HG03135 (cell line): Measurements from ENCODE around the gene ABCC3.

ENCODE experiments used
- ATAC-seq: cut with Tn5 transposase; IDR thresholded peaks from one replicate; pipeline ENCODE4 v1.9.1; 2021; ENCODE audit warnings: mild to moderate bottlenecking, moderate library complexity; ENCODE audit not compliant: unreplicated experiment

ABCC3 gene

DNA sequence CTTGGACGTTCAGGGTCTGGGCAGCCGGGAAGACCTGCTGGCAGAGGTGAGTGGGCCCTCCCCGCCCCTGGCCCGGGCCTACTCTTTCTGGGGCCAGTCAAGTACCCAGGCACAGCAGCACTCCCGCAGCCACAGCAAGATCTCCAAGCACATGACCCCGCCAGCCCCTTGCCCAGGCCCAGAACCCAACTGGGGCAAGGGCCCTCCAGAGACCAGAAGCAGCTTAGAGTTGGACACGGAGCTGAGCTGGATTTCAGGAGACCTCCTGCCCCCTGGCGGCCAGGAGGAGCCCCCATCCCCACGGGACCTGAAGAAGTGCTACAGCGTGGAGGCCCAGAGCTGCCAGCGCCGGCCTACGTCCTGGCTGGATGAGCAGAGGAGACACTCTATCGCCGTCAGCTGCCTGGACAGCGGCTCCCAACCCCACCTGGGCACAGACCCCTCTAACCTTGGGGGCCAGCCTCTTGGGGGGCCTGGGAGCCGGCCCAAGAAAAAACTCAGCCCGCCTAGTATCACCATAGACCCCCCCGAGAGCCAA is 8.6 kb upstream of the ABCC3 start:
- ATAC-seq: no peak

DNA sequence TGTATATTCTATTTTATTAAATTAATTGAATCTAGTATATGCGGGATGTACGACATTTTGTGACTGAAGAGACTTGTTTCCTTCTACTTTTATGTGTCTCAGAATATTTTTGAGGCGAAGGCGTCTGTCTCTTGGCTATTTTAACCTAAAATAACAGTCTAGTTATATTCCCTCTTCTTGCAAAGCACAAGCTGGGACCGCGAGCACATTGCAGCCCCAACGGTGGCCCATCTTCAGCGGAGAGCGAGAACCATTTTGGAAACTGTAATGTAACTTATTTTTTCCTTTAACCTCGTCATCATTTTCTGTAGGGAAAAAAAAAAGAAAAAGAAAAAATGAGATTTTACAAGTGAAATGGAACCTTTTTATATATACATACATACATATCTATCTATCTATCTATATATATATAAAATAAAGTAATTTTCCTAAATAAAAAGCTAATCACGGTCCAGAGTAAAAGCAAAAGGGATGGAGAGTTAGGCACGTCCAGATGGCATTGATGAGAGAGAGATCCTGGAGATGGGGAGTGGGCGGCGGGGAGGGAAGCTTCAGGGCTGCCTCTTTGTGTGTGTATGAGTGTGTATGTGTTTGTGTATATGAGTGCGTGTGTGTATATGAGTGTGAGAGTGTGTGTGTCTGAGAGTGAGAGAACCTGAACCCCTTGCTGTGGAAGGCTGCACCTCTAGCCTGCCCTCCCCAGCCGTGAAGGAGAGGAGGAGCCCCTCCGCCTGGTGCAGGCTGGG is 7.5 kb upstream of the ABCC3 start:
- no peak for ATAC-seq

DNA sequence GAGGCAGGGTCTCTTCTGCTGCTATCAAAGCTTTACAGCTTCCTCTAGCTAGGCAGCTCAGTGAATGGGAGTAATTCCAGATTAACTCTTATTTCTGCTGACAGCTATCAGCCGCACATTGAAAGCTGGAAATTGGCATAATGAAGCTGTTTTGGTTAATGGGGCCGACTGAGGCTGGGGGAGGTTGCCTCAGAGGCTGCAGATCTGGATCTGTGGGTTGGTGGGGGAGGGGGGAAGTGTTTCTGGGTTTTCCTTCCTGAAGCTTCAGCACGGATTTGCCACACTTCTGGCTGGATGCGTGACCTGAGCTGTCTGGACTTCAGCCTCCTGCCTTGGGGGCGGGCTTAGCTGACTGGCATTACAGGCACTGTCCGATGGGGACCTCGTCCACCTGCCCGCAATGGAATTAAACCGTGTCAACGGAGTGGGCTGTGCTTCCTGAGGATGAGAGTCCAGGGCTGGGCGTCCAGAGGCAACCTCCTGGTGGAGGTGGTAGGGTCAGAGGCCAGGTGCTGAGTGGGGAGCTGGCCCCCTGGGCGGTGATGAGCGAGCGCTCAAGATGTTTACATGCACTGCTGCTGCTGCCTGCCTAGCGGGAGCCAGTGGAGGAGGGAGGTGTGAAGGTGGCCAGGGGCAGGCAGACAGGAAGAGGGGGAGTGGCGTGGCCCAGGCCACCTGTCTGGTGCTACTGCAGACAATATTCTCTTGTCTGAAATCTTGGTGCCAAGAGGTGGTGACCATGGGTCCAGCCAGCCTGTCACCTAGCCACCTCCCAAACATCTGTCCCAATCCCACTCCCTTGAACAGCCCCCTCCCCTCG is 6.7 kb upstream of the ABCC3 start:
- ATAC-seq: no peak

DNA sequence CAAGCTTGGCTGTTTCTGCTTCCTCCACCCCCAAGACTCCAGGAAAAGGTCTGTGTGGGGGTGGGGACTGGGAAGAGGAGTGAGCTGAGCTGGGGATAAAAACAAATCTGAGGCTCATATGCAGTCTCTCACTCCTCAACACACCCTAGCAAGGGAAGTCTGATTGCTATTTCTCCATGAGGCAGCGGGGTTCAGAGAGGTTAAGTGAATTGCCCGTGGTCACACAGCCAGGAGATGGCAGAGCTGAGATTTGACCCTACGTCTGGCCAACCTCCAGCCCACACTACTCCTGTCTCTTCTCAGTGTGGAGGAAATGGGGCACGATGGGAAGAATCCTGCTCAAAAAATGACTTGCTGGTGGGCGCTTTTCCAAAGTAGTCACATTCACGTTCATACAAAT is 4.8 kb upstream of the ABCC3 start:
- no peak for ATAC-seq

DNA sequence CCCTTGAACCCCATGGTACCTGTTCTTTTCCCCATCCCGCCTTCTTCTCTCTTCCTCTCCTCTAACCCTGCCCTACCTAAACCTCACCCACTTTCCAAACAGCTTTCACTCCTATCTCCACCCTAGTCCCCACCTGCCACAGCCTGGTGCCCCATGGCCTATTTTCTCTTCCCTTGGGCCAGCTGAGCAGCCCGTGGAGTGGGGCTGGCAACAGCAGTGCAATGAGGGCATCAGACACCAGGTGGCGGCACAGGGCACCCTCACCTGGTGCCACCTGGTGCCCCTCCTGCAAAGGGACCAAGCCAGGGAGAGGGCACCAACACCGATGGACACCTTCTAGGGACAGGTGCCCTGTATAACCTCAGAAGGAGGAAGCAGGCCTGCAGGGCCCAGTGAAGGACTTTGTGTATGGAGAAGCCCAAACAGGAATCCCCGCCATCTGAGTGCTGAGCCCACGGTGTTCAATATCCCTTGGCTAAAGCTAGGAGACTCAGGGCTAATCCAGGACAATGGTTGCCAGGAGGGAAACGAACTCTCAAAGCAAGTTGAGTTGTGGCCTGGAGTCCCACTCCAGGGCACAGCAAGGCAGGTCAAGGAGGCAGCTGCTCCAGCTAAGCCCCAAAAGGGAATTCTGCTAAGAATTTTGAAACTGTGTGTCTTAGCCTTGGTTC is 4.0 kb upstream of the ABCC3 start:
- no peak for ATAC-seq

DNA sequence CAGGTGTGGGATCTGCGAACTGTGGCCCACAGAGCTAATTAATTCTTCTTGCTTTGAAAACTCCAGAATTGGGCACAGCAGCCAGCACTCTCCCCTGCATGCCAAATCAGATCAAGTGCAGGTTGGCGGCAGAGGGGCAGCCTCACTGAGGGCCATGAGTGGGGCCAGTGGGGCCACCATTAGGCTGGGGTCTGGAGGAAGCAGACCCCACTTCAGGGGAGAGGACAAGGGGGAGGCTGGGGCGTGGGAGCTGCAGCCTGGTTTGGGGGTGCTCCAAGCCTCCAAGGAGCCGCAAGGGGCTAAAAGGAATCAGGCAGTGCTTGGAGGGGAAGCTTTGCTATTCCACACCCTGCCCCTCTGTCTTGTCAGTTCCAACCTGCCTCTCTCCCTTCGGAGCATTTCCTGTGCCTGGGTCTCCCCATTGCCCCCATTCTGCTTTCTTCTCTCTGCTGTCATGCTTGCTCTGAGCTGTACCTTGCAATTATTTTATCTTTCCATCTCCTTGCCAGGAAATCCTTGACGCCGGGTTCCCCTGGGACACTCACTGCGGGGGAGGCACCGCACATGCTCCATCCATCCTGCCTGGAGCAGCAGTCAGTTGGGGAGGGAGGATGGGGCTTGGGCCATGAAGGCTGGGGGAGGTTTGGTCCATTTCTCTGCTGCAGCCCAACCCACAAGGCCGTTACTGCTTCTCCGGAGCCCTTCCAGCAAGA is 3.3 kb upstream of the ABCC3 start:
- ATAC-seq: no peak

DNA sequence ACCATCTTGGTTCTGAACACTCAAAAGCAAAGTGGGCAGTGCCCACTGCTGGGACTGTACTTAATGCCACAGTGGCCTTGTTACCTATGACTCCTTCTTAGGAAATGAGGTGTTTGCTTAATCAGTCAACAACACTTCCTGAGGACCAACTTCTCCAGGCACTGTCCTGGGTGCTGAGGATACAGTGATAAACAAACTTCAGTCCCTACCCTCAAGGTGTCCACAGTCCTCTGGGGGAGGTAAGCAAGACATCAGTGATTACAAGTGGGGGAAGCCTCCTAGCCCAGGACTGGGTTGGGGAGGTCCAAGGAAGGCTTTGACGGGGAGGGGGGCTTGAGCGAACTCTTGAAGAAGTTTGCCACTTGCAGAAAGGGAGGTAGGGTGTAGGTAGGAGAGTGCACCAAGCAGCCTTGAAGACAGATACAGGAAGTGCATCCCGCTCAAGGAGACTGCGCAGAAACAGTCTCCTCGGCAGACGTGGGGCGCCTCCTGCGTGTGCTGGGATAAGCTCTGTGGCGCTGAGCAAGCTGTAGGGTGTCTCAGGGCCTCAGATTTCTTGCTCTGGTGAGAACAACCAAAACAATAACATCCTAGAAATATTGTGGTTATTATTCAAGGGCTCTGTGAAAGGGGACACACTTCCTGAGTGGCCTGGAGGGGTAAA is 2.6 kb upstream of the ABCC3 start:
- ATAC-seq: no peak

DNA sequence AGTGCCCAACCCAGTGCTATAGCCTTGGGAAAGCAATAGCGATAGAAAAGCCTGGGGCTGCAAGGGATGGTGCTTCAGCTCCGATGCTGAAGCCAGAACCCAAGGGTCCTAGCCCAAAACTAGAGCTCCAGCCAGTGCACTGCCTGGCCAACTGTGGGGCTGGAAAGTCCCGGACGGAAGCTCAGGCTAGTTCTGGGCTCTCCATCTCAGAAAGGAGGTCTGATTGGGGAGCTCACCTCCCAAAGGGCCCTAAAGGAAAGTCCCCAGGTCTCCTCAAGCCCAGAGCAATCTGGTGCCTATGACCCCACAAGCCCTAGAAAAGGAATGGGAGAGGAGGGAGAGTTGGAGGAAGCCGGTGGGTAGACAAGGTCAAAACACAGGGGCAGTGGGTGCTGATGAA is 2.0 kb upstream of the ABCC3 start:
- ATAC-seq: no peak

DNA sequence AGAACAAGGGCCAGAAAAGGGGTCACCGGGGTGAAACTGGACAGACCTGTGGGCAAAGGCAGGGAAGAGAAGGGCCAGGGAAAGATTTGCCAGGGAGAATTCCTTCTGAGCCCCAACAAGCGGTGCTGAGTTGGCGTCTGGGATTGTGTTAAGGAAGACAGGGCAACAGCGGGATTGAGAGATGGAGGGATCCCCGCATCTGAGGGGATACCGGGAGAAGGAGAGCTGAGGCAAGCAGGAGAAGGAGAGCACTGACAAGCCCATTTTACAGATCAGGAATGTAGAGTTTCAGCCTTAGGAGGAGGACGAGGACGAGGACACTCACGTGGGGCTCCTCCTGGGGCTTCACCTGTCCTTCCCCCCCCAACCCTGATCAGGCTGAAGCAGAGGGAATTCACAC is 998 bp upstream of the ABCC3 start:
- ATAC-seq: no peak

DNA sequence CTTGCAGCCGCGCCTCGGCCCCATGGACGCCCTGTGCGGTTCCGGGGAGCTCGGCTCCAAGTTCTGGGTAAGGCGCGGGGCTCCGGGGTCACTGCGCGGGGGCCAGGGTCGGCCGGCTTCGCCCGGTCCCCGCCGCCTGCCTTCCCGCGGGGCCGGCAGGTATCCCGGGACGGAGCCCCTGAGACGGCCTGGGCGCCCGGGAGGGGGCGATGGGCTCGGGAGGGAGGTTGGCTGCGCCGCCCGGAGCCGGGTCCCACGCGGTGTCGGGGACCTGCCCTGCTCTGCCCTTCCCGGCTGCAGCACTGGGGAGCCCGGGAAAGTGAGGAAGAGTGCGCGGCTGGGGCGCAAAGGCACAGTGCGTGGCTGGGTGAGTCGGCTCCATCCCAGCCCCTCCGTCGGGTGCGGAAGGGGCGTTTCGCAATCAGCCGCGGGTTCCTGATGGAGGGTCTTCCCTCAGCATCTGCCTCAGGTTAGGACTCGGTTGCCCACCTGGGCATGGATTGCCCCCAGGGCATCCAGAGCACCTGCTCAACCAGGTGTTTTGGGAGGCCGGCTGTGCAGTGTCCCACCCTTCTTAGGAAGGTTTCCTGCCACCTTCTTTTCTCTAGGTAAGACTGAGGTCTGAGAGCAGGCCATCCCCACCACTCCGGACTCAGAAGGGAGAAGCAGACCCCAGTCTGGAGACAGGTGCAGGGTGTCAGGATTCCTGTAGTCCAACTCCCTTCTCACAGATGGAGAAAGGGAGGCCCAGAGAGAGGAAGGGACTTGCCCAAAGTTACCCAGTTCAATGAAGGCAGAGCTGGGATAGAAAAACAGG is 442 bp downstream of the ABCC3 start:
- no peak for ATAC-seq

DNA sequence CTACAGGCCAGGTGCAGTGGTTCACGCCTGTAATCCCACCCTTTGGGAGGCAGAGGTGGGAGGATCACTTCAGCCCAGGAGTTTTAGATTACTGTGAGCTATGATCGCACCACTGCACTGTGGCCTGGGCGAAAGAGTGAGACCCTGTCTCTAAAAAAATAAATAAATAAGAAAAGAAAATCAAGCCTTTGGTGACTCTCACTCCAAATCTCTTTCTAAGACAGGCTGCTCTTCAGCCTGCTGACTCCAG is 976 bp downstream of the ABCC3 start:
- no peak for ATAC-seq

DNA sequence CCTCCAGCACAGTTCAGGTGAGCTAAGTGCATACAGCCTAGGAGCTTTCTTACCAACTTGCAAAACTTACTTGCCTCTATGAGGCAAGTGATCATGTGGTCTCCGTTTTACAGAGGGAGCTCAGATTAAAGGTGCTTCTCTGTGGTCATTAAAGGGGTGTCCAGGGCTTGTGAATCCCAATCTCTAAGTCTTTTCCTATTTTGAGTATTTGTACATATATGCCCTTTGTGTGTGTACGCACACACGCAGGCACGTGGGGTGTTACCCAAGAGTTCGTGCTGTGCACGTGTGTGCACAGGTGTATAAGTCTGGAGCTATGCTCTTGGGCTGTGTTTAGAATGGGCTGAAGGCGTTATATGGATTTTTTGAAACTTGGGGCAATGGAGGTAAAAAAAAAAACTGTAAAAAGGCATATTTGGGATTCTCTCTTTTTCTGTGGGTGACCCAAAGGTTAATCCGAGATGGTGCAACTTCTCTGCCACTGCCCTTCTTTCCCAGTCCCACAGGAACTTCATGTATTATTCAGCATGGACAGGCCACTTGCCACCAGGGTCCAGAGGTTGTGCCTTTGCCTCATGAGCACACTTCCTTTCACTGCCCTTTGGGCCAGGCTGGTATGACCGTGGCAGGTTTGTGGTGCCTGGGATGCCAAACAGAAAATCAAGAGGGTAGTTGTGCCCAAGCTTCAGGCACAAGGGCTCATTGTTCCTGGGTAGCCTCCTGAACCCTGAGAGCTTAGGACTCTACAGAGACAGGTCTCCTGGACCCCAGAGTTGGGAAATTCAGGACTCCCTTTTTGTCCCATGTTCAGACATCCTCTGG is 1.5 kb downstream of the ABCC3 start:
- ATAC-seq: no peak

DNA sequence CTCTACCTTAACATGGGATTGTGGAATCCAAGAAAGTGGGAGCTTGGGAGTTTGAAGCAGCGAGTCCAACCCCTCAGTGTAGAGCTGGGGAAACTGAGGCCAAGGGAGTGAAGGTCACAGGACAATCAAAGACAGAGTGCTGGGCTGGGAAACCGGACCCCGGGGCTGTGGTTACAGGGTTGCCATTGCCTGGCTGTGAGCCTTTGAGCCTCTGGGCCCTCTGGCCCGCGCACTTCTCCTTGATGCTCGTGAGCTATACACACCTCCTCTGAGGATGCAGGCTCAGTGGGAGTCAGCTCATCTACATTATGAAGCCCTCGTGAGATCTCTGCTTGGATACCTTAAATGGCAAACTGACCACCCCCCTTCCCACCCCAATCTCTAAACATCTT is 2.1 kb downstream of the ABCC3 start:
- no peak for ATAC-seq

DNA sequence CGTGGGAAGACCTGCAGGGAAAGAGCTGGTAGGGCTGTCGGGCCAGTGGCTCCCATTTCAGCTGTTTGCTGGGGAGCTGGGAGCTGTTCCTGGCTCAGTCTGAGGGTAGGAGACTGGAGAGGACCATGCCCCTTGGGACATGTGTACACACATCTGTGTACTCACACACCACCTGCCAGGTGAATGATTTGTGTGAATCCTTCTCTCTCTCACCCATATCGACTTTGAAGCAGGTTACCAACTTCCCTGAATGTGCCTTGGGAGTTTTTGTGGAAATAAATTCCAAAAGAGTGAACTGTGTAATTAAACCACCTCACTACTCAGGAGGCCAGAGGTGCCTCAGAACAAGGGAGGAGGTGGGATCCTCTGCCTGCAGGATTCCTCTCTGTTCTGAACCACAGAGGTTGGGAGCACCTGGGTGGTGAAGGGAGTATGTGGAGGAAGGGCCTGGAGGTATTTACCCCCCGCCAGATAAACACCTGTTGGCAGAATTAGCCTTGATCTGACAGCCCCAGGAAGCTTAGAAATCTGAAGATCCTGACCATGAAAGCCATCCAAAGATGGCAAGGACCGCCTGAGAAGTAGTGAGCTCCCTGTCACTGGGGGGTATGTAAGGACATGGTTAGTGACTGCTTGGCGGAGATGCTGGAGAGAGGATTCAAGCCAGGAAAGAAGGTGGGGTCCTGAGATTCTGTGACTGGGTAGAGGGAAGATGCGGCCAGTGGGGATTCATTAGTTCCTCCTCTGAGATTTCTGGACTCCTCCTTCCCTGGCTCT is 3.3 kb downstream of the ABCC3 start:
- ATAC-seq: no peak

DNA sequence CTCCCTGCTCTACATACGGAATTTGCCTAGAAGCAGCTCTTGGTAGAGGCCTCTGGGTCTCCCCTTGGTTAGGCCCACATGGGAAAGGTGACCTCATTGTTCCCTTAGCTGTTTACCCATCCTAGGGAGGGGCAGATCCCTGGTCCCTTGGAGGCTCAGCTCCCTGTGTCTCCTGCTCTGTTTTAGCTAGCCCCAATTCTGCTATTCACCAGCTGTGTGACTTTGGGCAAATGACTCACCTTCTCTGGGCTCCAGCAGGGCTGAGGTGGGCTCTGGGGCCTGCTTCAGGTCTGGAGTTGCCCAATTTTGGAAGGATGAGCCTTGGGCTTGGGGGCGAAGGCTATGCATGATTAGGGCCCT is 3.9 kb downstream of the ABCC3 start:
- ATAC-seq: no peak

DNA sequence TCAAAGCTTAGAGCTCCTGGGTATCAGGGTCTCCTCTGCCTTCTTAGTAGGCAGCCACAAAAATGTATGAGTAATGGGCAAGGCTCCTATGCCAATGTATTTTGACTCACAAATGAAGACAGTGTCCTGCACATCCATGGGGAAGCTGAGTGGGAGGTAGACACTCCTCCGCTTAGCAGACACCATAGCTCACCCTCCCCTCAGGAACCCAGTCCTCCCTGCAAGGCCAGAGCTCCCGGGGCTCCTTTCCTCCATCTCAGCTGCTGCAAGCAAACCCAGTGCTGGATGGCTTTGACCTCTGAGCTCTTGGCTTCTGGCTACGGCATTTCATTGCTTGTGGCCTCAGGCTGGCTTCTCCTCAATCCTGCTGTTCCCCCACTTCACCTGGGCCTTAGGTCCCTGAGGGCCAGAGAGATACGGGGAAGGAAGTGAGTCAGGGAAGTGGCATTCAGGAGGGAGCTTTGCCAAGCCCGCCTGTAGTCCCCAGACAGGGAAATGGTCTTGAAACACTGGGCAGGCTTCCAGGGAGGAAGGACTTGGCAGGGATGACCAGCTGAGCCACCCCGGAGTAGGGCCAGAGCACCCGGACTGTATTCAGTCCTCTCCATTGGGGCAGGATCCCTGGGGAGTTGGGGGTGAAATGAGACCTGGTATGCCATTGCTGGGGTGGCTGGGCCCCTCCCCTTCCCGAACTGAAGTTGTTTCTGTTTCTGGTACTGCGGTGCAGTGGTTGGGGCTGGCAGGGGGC is 4.5 kb downstream of the ABCC3 start:
- ATAC-seq: no peak

DNA sequence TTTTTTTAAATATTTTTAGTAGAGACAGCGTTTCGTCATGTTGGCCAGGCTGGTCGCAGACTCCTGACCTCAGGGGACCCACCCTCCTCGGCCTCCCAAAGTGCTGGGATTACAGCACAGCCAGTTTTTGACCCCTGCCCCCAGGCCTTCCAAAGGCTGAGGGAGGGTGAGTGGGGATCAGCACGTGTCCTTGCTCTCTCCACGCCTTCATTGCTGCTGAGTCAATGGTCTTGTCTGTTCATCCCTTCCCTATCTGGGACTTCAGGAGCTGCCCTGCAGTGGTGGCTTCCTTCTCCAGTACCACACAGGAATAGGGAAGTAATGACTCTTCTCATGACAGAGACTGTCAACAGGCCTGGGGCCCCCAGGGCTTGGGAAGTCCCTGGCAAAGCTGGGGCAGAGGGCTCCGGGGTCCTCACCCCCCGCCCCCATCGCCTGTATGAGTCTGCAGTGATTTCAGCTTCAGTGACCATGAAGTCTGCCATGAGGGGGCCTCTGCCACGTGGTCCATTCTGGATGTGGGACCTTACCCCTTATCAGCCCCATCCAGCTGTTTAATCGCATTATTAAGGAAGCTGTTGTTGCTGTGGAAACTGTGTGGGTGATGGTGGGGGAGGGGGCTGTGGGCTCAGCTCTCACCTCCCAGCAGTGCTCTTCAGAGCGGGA is 6.1 kb downstream of the ABCC3 start:
- no peak for ATAC-seq
